Ovary (tissue), 3 donors: ENCODE data around the gene SYT9.

ENCODE experiments used
- CTCF ChIP-seq, 3 donors: fragments of 450-650 bp in 2 of 3; fragments of 200-600 bp in 1 of 3; IDR thresholded peaks; one replicate each; pipeline versions ENCODE4 v1.5.1 to v1.8.0; 2016 to 2022; ENCODE audit warnings: antibody characterized with exemption in 3 of 3, mild to moderate bottlenecking in 1 of 3
- EP300 ChIP-seq: sonication (generic); formaldehyde crosslinking; IDR thresholded peaks from one replicate; pipeline ENCODE4 v1.6.1; 2017; ENCODE audit warnings: antibody characterized with exemption
- POLR2A ChIP-seq: fragments of 450-650 bp; IDR thresholded peaks from one replicate; pipeline ENCODE4 v1.6.1; 2017; ENCODE audit warnings: antibody characterized with exemption, mild to moderate bottlenecking, moderate library complexity
- donor health status: DM: no; HTN: no; CAD: no.

DNA sequence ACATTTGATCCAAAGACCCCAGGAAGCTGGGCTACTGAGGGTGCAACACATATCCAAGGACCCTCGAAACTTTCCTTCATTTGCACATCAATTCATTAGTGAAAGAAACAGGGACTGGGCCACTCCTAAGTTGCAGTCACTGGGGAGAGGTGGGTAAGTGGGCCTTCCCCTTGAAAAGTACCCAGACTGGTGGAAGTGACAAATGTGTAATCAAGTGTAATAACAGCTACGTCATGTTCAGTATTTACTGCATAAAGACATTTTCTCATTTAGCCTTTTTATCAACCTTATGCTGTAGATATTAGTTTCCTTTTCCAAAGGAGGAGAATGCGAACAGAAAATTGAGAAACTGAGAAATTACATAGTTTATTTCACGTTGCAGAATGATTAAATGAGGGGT is 131.7 kb downstream of the SYT9 start:
- TF ChIP-seq CTCF (IDR thresholded peaks at IDR 0.05) (no peak), POLR2A (no peak), EP300 (no peak)
